GM12865 (cell line): ENCODE results near the gene SLC4A2.
A peak's percentile ranks its signal among the peaks of the same experiment; 100 is the strongest.

Experiments used
- DNase-seq: peaks from one replicate; pipeline ENCODE4 v3.0.0; 2010; ENCODE audit warnings: low read depth
- H3K4me3 ChIP-seq: 2 replicates; pipeline ENCODE4 v1.5.1; 2011; ENCODE audit warnings: mild to moderate bottlenecking, low read depth, low read length, control low read depth
- CTCF ChIP-seq: IDR thresholded peaks from 2 replicates; pipeline ENCODE4 v1.5.1; 2011; ENCODE audit warnings: low read length, control low read depth, low read depth, inconsistent platforms; ENCODE audit not compliant: insufficient read depth; ENCODE audit errors: missing control alignments

SLC4A2 gene

DNA sequence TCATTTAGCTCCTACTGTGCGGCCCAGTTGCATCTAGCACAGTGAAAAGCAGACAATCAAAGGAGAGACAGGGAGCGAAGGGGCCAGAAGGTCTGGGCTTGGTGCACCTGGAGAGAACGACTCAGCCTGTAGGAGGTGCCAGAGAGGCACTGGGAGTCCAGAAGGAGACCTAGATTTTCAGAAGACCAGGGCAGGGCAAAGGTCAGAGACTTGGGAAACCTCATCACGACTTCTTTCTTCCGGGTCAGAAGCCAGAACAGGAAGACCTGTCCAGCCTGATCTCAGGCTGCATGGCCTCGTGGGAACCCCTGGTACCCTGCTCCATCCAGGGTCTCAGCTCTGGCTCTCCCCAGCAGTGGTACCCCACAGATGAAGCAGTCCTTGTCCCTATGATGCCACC lies 32.0 kb downstream of the SLC4A2 start:
- DNase-seq, result peak; percentile 53
- peak; percentile 77 for TF ChIP-seq CTCF
- no peak overlapping the region for H3K4me3 ChIP-seq

GRCh38 chr7:151091988-151092387 lies 32.6 kb downstream of the SLC4A2 start:
- TF ChIP-seq CTCF, result no peak
- DNase-seq, result no peak
- no peak overlapping the region for H3K4me3 ChIP-seq

DNA sequence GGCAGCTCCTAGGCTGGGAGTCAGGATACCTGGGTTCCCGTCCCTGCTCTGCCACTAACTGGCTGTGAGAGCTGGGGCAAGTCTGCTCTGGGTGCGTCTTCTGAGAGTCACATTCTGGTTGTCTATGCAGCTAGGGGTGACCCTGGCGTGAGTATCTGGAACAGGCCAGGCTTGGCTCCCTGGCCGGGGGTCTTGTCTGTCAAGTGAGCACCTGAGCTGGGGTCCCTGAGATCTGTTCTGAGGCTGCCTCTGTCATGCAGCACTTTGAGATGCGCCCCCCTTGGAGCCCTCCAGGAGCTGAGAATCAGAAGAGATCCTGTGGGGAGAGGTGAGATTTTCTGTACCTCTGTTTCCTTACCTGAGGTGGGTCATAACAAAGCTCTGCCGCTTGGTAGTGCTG lies 34.4 kb downstream of the SLC4A2 start:
- no peak for TF ChIP-seq CTCF
- no peak overlapping the region for H3K4me3 ChIP-seq
- no peak for DNase-seq

- DNase-seq, result no peak
- TF ChIP-seq CTCF, result no peak
- no peak overlapping the region for H3K4me3 ChIP-seq
These were observed 35.3 kb downstream of the SLC4A2 start for GRCh38 chr7:151094675-151095074.

DNA sequence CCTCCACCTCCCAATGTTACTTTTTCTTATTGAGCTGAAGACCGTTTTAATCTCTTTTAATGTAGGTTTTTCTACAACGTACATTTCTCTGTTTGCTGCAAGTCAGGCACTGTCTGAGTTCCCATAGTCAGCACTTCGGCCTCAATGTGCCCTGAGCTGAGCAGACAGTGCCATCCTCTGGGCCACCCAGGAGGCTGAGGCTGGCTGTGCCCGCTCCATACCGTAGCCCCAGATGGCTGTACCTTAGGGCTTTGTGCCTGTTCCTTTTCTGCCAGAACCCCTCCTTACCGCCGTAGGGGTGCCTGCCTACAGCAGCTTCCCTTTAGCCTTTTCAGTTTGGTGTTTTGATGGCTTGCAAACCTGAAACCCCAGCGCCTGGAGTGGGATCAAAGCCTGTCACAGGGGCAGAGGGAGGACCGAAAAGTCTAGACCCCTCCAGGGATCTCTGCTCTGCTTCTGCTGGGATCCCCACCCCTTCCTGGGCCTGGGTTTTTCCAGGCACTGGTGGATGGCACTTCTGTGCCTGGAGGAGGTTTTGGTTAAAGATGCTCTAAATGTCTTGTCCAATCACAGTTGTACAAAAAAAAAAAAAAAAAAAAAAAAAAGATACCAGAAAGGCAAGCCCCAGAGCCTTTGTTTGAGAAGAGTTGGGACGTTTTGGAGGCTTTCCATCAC lies 35.9 kb downstream of the SLC4A2 start:
- no peak for DNase-seq
- H3K4me3 ChIP-seq, result no peak overlapping the region
- no peak for TF ChIP-seq CTCF

DNA sequence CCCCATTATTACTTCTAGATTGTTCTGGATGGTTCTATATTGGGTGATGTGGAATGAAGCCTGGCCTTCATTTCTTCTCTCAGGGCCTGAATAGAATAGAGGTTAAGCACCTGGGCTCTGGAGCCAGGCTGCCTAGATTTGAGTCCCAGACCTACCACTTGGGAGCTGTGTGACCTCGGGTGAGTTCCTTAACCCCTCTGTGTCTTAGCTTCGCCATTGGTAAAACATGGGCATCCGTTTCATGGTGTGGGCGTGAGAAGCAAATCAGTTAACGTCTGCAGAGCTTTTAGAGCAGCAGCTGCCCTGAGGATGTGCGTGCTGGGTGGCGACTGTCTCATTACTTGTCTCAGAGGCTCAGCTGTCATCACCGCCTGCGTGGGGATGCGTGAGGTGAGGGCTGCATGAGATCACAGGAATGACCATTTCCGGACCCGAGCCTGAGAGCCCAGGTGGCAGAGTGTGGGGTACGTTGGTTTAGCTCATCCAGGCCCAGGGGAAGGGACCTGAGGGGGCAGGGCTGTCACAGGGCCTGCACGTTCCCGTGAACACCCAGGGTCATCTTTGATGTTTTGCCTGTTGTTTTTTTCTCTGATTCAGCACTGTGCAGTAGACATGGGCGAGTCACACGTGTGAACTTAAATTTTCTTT lies 36.6 kb downstream of the SLC4A2 start:
- no peak overlapping the region for H3K4me3 ChIP-seq
- no peak for TF ChIP-seq CTCF
- no peak for DNase-seq
